GM19397 (cell line): ENCODE measurements around the gene EPB41L4A.

ENCODE experiments used
- ATAC-seq: cut with Tn5 transposase; IDR thresholded peaks from one replicate; pipeline ENCODE4 v1.9.1; 2021; ENCODE audit warnings: mild to moderate bottlenecking, moderate library complexity; ENCODE audit not compliant: unreplicated experiment

EPB41L4A gene

DNA sequence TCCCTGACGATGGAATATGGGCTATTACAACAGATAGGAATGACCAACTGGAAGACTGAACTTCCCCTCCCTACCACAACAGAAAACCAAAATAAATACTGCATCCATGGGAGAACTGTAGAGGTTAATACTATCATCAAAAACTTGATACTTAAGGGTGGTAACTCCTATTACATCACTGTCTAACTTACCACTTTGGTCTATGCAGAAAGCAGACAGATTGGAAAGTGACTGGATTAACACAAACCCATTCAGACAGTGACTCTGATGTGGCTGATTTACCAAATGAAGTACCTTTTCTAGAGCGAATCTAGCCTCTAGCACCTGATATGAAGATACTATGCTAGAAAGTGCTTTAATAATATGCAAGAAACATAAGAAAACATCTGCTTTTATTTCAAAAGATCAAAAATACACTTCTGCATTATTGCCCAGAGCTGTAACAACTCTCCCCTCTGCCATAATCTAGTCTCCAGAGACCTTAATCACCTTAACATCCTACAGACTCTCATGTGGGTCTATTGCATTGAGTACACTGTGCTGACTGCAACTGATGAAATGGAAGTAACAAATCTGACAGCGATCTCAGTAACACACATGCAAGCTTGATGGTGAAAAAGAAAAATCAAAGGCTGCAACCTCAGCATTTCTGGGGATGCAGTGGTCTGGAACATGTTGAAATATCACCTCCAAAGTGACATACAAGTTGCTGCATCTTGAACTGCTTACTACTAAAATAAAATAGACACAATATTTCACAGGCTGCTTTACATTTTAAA, 62.7 kb downstream of the EPB41L4A start:
- no peak for ATAC-seq

DNA sequence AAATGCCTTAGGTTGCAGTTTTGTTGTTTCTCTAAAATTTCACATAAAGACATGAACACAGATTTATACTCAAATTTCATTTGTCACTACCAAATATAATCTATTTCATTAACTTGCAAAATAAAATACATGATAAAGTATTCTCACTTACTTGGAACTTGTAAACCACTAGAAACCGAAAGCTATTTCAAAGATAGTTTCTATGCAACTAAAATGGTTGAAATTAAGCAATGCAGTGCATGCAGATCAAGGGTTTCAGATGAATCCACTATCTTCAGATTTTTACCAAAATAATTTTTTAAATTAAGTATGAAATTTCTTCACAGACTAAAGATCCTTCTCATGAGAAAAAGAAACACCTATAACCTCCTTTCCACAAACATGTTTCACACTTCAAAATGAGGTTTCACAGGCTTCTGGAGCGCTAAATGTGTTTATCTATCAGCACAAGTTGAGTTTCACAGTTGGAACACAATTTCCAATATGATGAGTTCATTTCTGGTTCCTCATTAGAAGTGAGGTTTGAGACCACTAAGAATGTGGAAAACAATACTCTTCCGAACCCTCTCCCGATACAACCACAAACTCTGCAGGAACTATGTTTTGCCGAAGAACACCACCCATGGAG, 63.9 kb downstream of the EPB41L4A start:
- no peak for ATAC-seq

DNA sequence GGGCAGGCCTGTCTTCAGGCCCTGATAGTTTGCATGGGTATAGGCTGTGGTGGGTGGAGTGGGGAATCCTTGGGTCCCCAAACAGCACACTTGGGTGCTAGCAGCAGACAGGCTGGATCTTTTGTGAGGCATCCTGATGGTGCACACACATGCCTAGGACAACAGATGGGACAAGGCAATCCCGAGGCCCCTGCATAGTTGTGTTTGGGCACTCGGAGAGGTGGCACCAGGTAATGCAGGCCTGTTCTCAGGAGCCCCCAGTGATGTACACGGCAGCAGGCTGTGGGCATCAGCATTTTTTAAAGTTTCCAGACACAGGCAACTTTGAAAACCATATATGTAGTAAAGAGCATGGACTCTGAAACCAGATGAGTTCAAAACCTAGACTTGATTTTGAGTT, 65.4 kb downstream of the EPB41L4A start:
- no peak for ATAC-seq

DNA sequence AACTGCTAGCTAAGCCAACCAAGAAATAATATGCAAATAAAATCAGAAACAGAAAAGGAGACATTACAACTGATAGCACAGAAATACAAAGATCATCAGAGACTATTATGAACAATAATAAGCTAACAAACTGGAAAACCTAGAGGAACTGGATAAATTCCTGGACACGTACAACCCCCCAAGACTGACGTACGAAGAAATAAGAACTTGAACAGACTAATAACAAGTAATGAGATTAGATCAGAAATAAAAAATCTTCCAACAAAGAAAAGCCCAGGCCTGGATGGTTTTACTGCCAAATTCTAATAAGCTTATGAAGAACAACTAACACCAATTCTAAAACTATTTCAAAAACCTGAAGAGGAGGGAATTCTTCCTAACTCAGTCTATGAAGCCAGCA, 67.9 kb downstream of the EPB41L4A start:
- no peak for ATAC-seq

DNA sequence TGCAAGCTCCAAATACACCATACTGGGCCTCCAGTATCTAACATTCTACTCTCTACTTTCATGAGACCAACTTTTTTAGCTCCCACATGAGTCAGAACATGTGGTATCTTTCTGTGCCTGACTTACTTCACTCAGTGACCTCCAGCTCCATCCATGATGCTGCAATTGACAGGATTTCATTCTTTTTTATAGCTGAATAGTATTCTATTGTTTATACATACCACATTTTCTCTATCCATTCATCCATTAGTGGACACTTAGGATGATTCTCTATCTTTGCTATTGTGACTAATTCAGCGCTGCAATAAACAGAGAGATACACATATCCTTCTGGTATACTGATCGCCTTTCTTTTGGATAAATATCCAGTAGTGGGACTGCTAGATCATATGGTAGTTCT, 68.5 kb downstream of the EPB41L4A start:
- ATAC-seq, result no peak

DNA sequence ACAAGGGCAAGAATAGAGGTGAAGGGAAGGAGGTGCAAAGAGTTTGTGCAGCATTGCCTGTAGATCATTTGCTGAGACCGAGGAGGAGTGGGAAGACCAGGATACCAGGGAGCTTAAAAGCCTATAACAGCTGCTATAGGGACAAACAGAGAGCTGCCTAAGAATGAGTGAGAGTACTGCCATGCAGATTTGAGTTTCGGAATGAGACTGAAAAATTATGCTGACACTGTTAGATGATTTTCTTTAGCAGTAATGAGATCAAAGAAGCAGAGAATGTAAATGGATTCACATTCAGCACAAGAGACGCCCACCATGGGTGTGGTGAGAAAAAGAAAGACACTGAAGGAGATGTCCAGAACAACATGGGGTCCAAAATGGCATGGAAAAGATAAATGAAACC, 69.7 kb downstream of the EPB41L4A start:
- no peak for ATAC-seq

DNA sequence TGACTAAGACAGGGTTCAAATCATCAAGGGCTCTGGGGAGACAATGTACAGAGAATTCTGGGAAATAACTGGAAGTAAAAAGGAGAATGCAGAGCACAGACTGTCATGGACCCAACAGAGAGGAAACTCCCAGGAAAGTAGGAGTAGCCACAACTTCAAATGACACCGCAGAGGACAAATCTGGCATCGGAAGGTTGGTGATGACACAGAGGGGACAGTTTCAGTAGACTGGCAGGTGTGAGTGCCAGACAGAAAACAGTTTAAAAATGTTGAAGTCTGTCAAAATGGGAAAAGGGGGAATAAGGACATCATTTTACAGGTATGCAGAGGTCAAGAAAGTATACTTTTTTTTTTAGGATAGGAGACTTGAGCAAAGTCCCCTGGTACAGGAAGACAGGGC, 70.2 kb downstream of the EPB41L4A start:
- no peak for ATAC-seq

DNA sequence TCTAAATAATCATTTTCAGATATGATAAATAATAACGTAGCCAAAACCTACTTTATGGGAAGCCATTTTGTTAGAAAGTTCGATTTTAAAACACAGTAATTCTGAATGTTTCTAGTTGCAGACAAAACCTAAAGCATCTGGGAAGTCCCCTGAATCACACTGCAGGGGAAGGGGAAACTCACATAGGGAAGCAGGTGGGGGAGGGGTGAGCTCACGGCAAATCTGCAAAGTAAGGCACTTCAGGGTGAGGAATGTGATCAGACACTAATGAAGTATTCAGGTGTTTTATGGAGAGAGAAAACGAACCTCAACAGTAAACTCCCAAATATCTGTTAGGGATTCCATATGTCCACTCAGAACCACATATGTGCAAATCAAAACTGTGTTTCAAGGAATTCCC, 70.7 kb downstream of the EPB41L4A start:
- ATAC-seq, result no peak

DNA sequence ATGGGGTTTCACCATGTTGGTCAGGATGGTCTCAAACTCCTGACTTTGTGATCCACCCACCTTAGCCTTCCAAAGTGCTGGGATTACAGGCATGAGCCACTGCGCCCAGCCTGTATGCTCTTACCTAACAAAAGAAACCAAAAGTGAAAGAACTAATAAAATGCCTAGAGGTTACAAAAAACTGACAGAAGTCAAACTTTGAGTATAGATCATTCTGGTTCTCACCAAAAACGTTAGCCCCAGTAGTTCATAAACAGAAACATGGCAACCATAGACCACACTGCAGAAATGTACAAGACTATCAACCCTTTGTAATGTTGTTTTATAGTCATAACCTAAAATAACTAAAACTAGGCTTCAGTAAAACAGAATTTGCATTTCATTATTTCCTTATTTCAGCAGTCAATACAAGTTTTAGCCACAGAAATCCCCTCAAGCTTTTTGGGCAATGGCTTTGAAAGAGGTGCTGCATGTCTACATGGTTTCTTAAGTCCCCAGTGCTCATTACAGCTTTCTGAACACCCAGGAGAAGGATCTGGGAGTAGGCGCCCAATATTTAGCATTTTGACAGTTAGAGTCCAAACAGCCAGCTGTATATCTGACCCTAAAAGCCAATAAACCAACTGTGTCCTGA, 72.5 kb downstream of the EPB41L4A start:
- ATAC-seq, result no peak

DNA sequence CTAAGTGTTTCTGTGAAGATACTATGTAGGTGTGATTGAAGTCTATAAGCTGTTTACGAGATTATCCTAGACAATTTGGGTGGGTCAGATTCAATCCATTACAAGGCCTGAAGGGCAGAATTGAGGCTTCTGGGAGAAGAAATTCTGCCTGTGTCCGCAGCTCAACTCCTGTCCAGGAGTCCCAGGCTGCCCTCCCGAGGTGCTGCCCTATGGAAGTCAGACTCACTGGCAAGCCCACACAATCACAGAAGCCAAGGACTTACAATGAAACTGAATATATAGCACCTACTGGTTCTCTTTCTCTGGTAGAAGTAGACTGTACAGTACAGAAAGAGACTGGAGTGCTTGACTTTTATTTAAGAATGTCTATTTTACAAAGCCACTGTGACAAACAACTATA, 74.5 kb downstream of the EPB41L4A start:
- ATAC-seq, result no peak

DNA sequence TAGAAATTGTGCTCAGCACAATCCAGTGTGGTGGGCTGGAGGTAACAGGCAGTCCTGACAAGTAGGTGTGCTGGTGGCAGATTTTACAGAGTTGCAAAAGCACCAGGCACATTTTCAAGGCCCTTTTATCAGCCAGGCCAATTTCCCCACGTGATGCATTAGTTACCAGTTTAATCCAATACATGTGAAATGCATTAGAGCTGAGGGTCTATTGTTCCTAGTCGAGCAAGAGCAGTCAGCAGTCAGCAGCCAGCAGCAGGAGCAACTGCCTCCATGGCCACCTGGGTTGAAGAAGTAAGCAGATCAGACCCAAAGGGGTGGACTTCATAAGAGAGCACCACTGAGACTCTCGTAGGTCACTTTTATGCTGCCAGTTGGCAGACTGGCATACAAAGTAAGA, 76.7 kb downstream of the EPB41L4A start:
- ATAC-seq, result no peak

DNA sequence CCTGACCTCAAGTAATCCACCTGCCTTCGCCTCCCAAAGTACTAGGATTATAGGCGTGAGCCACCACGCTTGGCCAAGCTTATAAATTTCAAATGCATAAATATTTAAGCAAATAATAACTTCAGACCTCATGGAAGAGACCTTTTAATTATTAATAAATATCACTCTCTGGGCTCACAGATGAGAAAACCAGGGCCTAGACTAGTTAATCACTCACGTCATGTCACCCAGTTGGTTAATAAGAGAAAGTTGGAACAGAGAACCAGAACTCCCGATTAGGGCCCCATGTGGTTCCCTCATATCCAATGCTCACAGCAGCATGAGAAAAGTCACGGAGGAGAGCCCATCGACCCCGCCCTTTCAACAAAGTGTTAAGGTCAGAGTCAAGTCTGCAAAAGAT, 79.3 kb downstream of the EPB41L4A start:
- no peak for ATAC-seq

DNA sequence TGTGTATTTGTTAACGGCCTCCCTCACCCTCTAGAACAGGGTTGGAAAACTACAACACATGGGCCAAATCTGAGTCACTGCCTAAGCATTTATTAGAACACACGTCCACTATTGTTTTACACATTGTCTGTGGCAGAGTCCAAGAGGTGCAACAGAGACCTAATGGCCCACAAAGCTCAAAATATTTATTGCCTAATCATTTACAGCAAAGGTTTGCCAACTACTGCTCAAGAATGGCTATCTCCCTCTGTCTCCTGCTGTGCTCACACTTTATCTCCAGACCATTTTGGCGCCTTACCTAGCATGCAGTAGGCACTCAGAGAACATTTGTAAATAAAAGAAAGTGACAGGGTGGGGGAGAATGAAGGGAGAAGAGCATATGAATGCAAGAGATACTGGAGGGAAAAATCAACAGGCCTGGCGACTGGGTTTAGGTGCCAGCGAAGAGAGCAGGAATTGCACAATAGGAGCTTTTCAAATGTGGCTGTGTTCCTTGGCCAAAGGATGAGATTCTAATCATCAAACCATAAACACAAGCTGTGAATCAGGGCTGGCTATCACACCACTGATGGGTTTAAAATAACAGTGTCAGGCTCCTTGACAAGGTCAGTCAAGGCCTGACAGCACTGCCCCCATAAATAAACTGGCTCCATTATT, 80.3 kb downstream of the EPB41L4A start:
- ATAC-seq, result no peak

DNA sequence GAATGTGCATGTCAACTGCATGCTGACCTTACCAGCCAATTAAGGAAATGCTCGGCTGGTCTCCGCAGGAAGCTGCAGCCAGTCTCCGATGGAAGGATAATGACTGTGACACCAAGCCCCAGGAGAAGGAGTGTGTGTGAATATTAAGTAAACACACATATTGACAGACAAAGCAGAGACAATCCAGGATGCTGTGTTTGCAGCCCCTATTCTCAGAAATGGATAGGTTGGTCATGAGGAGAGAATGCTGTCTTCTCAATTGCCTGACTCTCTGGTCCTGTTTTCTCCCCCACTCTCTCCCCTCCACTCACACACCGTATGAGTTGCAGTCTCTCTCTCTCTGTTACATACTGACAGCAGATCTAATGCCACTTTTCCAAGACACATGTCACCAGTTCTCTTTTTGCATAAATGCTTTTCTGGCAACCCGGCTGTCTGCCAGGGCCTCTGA, 85.7 kb downstream of the EPB41L4A start:
- no peak for ATAC-seq

DNA sequence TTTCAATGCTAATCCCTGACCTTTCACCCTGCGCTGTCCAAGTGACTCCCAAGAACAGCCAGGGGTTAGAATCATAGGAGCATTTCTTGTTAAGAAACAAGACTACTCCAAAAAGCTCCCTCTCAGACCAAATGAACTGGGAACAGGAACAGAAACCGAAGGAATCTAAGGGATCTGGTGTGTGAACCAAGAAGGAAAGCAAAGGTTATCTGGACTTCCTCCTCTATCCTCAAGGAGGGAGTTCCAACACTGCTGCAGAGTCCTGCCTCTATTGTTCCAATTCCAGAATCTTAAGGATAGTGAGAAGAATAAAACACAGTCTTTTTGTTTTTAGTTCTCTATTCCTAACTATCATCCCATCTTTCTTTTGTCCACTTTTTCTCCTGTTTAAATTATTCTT, 87.2 kb downstream of the EPB41L4A start:
- no peak for ATAC-seq

DNA sequence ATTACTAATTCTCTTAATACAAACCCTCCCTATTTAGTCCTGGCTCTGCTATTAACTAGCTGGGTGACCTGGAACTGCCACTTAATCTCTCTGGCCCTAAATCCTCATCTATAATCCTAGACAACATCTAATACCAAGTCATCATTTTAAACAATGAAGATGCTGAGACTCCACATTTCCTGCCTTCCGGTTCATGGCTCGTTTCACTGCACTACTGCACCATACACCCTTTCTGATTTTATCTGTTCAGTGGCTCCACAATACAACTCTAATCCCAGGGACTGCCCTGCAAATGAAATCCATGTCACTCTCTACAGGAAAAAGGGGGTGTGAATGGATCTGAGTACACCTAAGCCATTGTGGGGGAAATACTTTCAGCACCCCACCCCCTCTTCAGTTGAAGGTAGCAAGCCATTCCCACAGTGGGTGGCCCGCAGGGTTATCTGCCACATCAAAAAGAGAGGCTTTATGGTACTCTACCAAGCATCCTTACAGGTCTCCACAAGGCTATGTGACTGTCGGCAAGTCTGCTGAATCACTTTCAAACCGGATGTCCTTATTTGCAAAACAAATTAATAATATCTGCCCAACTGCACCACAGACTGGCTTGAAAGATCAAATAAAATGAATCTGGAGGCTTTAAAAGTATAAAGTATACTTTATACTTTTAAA, 89.5 kb downstream of the EPB41L4A start:
- ATAC-seq, result peak; percentile 84

DNA sequence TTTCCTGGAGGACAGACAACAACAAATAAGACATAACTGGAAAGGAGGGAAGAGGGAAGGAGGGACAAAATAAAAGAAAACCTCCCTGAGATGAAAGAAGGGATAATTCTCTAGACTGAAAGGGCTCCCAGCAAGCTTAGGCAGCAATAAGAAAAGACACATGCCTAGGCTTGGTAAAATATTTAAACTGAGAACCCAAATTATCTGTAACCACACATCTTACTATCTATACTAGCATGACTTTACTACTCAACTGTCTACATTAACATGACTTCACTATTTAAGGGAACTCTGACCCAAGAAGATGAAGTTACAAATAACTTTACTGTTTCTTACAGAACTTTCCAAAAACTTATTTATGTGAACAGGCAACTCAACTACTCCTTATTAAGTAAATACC, 95.9 kb downstream of the EPB41L4A start:
- no peak for ATAC-seq

DNA sequence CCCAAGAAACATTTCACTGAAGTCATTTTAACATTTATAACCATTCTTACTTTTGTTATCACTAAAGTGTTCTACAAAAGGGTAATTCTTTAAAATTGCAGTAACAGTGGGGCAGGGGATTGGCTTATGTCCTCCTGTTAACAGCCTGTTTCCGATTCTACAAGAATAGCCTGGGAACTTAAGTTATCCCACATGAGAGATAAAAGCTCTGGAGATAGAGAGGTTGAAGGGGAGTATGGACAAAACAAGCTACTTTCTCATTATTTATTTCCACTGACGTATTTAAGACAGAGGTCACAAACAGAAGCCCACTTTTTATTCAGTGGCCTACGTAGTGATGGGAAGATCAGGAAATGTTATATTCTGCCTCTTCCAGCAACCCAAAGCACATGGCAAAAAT, 98.7 kb downstream of the EPB41L4A start:
- no peak for ATAC-seq

DNA sequence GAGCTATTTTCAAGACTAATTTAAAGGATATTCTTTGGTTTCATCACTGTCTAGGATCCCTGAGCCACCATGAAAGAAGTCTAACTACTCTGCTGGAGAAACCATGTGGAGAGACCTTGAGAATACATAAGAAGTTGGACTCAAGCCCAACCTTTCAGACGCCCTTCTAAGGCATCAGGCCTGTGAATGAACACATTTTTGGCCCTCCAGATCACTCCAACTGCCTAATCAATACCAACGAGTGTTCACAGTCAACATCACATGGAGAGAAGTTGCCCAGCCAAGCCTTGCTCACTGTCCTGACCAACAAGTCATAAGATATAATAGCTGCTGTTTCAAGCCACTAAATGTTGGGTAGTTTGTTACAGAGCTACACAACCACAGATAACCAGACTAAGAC, 100.7 kb downstream of the EPB41L4A start:
- ATAC-seq, result no peak

DNA sequence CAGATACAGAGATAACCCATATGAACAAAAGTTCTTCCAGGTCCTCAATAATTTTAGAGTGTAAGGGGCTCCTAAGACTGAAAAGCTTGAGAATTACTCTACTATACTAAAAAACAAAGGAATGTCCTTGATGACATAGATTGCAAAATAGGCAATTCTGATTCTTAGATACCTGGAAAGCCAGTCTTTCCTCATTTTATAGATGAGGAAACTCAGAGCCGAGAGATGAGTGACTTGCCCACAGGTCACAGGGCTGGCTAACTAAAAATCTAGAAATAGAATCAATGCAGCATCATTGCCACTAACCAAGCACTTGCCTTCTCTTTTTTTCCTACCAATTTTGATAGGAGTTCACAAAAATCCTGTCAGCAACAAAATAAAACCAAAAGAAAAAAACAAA, 101.2 kb downstream of the EPB41L4A start:
- ATAC-seq, result no peak

DNA sequence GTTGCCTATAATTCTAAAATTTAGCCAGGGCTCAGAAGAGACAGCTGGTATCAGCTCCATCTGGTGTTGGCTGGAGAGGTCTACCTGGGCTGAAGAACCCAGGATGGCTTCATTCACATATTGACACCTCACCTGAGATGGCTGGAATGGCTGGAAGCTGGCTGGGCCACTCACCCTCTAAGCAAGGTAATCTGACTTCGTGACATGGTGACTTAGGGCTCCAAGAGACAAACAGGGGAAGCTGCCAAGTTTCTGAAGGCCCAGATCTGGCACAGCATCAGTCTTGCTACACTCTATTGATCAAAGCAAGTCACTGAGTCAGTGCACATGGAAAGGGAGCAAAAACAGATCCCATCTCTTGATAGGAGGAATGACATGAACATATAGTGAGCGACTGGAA, 102.3 kb downstream of the EPB41L4A start:
- no peak for ATAC-seq
